LNCAP (cell line): ENCODE data around the gene PRSS16.

Experiments
- CTCF ChIP-seq: fragments of 450-650 bp; IDR thresholded peaks from 2 replicates; pipeline ENCODE4 v1.5.1; 2017; ENCODE audit warnings: mild to moderate bottlenecking

The PRSS16 gene

GRCh38 chr6:27268803-27269202, 21.3 kb downstream of the PRSS16 start:
- no peak for TF ChIP-seq CTCF

DNA sequence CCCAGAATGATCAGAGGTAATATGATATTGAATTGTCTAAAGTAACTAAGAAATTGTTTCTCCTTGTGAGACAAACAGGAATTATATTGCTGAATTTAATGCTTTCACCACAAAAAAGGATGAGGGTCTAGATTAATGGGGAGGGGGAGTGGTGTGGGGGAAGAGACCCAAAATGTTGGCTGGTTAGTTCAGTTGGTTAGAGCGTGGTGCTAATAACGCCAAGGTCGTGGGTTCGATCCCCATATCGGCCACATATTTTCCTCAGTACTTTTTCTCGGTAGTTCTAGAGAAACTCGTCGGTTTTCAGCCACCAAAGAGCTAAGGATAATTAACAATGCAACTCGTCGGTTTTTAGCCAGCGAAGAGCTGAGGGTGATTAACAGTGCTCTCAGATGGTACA, 26.3 kb downstream of the PRSS16 start:
- no peak for TF ChIP-seq CTCF

DNA sequence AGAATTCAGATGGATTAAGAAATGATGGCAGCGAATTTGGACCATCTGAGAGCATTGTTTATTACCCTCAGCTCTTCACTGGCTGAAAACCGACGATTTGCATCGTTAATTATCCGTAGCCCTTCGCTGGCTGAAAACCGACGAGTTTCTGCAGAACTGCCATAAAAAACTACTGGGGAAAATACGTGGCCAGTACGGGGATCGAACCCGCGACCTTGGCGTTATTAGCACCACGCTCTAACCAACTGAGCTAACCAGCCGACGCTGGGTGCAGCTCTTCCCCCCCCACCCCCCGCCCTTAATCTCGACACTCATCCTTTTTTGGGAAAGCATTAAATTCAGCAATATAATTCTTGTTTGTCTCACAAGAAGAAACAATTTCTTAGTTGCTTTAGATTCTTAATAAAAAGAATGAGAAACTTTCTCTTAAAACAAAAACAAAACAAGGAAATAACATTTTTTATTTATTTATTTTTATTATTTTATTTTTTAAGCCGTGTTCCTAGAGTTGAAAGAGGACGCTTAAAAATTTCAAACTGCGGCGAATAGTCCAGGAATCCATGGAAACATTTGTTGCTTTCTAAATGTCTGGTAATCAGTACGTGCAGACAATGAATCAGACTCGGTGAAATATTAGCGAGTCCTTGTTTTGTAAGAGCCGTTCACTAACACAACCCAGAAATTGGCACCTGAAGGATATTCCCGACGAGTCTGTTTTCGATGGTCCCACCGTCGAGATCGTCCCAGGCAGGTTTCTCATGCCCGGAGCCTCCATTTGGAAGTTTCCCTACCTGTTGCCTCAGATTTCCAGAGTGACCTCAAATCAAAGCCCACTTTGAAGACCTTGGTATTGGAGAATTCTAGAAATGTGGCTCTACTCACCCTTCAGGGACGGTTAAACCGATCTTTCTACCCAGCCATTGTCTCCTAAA, 27.8 kb downstream of the PRSS16 start:
- TF ChIP-seq CTCF, result no peak

GRCh38 chr6:27279513-27280063, 32.1 kb downstream of the PRSS16 start:
- no peak for TF ChIP-seq CTCF

- no peak for TF ChIP-seq CTCF
Observed at GRCh38 chr6:27280064-27280539, 32.6 kb downstream of the PRSS16 start.

DNA sequence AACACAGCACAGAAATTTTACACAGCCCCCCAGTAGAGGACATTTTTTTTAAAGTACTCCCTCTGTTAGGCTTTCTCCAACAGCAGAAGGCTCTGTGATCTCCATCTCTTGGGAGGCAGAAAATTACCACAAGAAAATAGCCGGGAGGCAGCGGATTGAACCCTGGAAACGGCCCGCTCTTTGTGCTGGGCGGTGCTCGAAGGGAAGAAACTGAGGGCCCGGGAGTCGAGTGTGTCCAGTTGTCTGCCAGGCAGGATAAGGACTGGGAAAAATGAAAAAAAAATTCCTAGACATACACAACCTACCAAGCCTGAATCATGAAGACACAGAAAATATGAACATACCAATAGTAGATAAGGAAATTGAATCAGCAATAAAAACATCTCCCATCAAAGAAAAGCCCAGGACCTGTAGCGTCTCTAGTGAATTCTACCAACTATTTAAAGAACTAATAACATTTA, 33.1 kb downstream of the PRSS16 start:
- no peak for TF ChIP-seq CTCF

- no peak for TF ChIP-seq CTCF
Observed at GRCh38 chr6:27281105-27281539, 33.6 kb downstream of the PRSS16 start.
